Mesodermal cell (in vitro differentiated cells): ENCODE measurements around the gene SLC5A5.

Experiments used
- H3K27ac ChIP-seq: 2 replicates; pipeline ENCODE4 v1.7.0; 2013; ENCODE audit warnings: mild to moderate bottlenecking, low read depth, low read length, moderate library complexity; ENCODE audit not compliant: severe bottlenecking
- H3K36me3 ChIP-seq: 2 replicates; pipeline ENCODE4 v1.7.1; 2013; ENCODE audit warnings: mild to moderate bottlenecking, low read length, moderate library complexity; ENCODE audit not compliant: control insufficient read depth, insufficient read depth
- H3K4me1 ChIP-seq: one replicate; pipeline ENCODE4 v1.7.1; 2013; ENCODE audit warnings: mild to moderate bottlenecking, low read length; ENCODE audit not compliant: insufficient read depth, control insufficient read depth, poor library complexity, severe bottlenecking
- H3K4me3 ChIP-seq: 2 replicates; pipeline ENCODE4 v1.7.0; 2013; ENCODE audit warnings: low read length, control low read depth, mild to moderate bottlenecking; ENCODE audit not compliant: insufficient read depth, poor library complexity, severe bottlenecking; ENCODE audit errors: extremely low read depth
- H3K9me3 ChIP-seq: 2 replicates; pipeline ENCODE4 v1.7.1; 2013; ENCODE audit warnings: mild to moderate bottlenecking, low read length, moderate library complexity; ENCODE audit not compliant: control insufficient read depth
- WGBS, 2 experiments: methylation state at CpG; one replicate each; pipeline ENCODE4 v1.1.5; 2013; ENCODE audit warnings: missing lambda C conversion rate in 2 of 2; ENCODE audit not compliant: insufficient coverage in 2 of 2; 5-methylcytosine and 5-hydroxymethylcytosine counted together

Gene SLC5A5

GRCh38 chr19:17848595-17849292, 23.0 kb upstream of the SLC5A5 start:
- Histone ChIP-seq H3K27ac (no peak overlapping the region), H3K4me3 (no peak overlapping the region), H3K36me3 (no peaks in the 10 kb centered on the region), H3K9me3 (no peaks in the 10 kb centered on the region), H3K4me1 (no peaks in the 10 kb centered on the region)
- WGBS, 2 experiments: 91 to 92% methylated on average over 12 to 13 of the region's 14 CpGs

DNA sequence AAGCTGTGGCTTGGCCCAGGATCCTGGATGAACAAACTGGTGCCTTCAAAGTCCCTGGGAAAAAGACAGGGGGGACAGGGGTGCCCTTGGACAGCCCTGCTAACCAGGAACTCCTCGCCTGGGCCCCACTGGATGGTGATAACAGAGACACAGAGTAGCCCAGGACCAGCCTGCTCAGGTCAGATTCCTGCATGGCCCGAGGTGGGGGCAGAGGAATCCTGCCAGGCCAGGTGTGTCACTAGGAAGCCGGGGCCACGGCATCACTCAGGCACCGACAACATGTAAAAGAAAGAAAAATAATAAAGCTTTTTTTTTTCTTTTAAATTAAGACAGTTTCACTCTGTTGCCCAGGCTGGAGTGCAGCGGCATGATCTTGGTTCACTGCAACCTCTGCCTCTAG, 17.7 kb upstream of the SLC5A5 start:
- no peaks in the 10 kb centered on the region for H3K36me3 ChIP-seq
- WGBS, 2 experiments: 80 to 84% methylated on average over 2 to 6 of the region's 6 CpGs
- no peak overlapping the region for H3K4me3 ChIP-seq
- no peak overlapping the region for H3K27ac ChIP-seq
- no peaks in the 10 kb centered on the region for H3K9me3 ChIP-seq
- no peaks in the 10 kb centered on the region for H3K4me1 ChIP-seq

DNA sequence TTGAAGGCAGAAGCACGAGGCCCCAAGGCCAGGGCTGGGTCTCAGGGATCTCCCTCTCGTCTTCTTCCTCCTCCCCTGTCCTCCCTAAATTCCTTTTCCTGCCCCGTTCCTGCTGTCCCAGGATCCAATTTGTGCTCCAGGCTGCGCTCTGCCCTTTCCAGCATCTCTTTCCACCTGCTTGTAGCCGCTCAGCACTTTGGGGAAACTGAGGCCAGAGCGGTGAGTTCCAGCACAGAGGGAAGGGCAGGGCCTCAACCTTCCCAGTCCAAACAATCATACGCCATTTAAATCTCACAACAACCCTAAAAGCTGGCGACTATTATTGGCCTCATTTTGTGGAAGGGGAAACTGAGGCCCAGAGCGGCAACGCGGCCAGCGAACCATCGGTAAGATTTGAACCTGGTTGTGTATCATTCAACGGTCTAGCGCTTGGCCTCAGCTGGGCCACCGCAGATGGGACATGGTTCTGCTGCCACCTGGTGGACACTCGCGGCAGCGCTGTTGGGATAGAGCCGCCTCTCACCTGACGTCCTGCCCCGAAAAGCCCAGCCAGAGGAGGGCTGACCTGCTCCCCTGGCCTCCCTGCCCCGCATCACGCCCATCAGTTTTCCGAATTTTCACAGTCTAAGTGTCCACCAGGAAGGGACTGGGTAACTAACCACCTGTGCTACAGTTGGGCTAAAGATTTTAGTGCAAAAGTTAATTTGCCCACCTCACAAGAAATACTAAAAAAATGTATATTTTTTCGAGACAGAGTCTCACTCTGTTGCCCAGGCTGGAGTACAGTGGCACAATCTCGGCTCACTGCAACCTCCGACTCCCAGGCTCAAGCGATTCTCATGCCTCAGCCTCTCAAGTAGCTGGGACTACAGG, 16.2 kb upstream of the SLC5A5 start:
- Histone ChIP-seq H3K4me3 (no peak overlapping the region), H3K27ac (no peak overlapping the region), H3K36me3 (peaks cover 3% of the 10 kb centered on the region), H3K9me3 (no peaks in the 10 kb centered on the region), H3K4me1 (no peaks in the 10 kb centered on the region)
- 19 to 22% methylated on average over 25 to 28 of the region's 29 CpGs for WGBS, 2 experiments

DNA sequence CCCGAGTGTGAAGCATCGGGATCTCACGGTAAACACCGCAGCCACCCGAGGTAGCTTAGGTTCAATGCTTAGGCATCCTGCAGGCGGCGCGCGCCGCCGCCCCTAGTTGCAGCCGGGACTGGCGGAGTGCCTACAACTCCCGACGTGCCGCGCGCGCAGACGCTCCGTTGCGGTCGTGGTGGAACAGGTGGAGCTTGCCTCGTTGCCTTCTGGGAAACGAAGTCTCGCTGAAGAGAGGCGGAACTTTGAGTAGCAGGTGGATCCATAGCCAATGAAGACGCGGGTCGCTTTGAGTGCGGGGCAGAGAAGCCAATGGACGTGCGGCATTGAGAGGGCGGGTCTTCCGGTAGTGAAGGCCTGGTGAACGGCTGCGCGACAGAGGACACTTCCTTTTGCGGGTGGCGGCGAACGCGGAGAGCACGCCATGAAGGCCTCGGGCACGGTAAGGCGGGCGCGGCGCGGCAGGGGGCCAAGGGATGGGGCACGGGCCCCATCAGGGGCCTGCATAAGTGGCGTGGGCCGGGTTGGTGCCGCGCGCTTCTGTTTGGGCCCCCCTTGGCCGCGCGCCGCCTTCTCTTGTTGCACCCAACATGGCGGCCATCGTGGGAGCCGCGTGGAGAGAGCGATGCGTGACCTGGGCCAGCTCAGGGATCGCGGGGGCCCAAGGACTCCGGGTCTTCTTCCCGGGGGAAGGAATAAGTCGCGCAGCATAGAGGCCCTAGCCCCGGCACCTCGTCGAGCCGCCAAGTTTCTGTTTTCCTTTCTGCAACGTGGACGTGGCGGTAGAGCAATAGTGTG, 12.0 kb upstream of the SLC5A5 start, which contains the start of gene RPL18A:
TSS of gene RPL18A (plus strand) at position 378 of the 798 bp plus-strand sequence. CDS start at position 425, 47 bp downstream.
- WGBS, 2 experiments: 0 to 1% methylated on average over 72 to 80 of the region's 80 CpGs
- Histone ChIP-seq H3K9me3 (no peaks in the 10 kb centered on the region), H3K27ac (peak within 1 kb of the TSS; percentile 62)

DNA sequence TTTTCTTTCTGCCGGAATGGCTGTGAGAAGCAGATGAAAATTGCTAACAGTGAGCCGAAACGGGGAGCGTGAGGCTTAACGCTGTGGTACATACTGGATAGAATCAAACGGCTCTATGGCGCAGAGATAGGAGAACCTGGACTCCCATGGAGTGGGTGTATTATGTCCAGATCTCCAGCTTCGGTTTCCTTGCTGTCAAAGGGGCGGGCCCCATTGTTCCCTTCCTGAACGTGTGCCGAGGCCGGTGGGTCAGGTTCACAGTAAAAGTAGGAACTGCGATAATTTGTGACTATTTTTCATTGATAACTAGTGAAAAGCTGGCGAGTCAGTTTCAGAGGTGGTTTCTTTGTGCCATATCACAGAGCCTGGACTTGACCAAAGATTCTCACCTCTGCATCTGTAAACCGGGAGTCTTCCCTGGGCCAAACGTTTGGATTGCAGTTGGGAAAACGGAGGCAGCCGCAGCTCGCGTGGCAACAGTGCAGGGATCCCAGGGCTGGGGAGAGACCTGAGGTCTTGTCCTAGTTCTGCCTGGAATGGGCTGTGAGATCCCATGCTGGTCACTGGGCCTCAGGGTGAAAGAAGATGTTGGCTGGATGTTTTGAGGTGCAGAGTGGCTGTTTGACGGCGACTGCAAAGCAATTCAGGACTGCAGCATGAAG, 11.3 kb upstream of the SLC5A5 start:
- Histone ChIP-seq H3K27ac (peak overlapping the region; percentile 62), H3K4me3 (peak overlapping the region; percentile 98), H3K4me1 (peaks cover 4% of the 10 kb centered on the region), H3K36me3 (peaks cover 51% of the 10 kb centered on the region), H3K9me3 (no peaks in the 10 kb centered on the region)
- 2% methylated on average over 17 to 22 of the region's 22 CpGs for WGBS, 2 experiments

More for the DNA sequence above, 12.0 kb upstream of the SLC5A5 start, which contains the start of gene RPL18A:
- Histone ChIP-seq H3K36me3 (peaks cover 44% of the 10 kb centered on the region), H3K4me3 (peak within 1 kb of the TSS; percentile 98), H3K4me1 (peaks cover 4% of the 10 kb centered on the region)

DNA sequence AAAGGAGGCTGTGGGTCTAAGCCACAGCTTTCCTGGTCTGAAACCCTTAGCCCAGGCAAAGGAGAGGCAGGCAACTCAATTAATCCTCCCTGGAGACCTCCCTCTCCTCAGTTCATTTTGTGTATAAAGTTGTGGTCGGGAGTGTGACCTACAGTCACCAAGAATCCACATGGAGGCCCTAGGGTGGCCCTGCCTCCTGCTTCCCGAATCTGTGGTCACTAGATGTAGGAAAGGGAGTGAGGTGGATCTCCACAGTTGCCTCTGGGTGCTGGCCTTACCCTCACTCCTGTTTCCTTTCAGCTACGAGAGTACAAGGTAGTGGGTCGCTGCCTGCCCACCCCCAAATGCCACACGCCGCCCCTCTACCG, 10.8 kb upstream of the SLC5A5 start:
- H3K4me3 ChIP-seq: peak overlapping the region; percentile 98
- WGBS, 2 experiments: no CpG with 5 or more reads among the region's 7 CpGs
- no peaks in the 10 kb centered on the region for H3K9me3 ChIP-seq
- H3K36me3 ChIP-seq: peaks cover 56% of the 10 kb centered on the region
- peaks cover 4% of the 10 kb centered on the region for H3K4me1 ChIP-seq
- H3K27ac ChIP-seq: no peak overlapping the region

GRCh38 chr19:17861542-17862402, 10.0 kb upstream of the SLC5A5 start:
- H3K4me3 ChIP-seq: peak overlapping the region; percentile 98
- 94 to 96% methylated on average over 17 to 22 of the region's 23 CpGs for WGBS, 2 experiments
- no peaks in the 10 kb centered on the region for H3K9me3 ChIP-seq
- no peak overlapping the region for H3K27ac ChIP-seq
- H3K36me3 ChIP-seq: peaks cover 56% of the 10 kb centered on the region
- peaks cover 4% of the 10 kb centered on the region for H3K4me1 ChIP-seq

GRCh38 chr19:17862711-17863519, 8.8 kb upstream of the SLC5A5 start:
- H3K9me3 ChIP-seq: no peaks in the 10 kb centered on the region
- WGBS, 2 experiments: 85 to 95% methylated on average over 14 to 27 of the region's 31 CpGs
- peaks cover 4% of the 10 kb centered on the region for H3K4me1 ChIP-seq
- no peak overlapping the region for H3K27ac ChIP-seq
- H3K4me3 ChIP-seq: no peak overlapping the region
- H3K36me3 ChIP-seq: peaks cover 56% of the 10 kb centered on the region

GRCh38 chr19:17863520-17864182, 8.1 kb upstream of the SLC5A5 start:
- 93 to 96% methylated on average over 6 to 8 of the region's 8 CpGs for WGBS, 2 experiments
- H3K4me1 ChIP-seq: peaks cover 4% of the 10 kb centered on the region
- H3K36me3 ChIP-seq: peaks cover 56% of the 10 kb centered on the region
- H3K27ac ChIP-seq: no peak overlapping the region
- H3K9me3 ChIP-seq: no peaks in the 10 kb centered on the region
- no peak overlapping the region for H3K4me3 ChIP-seq
